Erythroblast (primary cell): ENCODE measurements around the gene DAAM1.

Experiments
- GATA1 ChIP-seq: IDR thresholded peaks from 2 replicates; pipeline ENCODE4 v1.6.1; 2011; ENCODE audit warnings: low read depth, mild to moderate bottlenecking, control low read depth, low read length, moderate library complexity
- POLR2A ChIP-seq: IDR thresholded peaks from 2 replicates; pipeline ENCODE4 v1.6.1; 2011; ENCODE audit warnings: mild to moderate bottlenecking, low read length

DNA sequence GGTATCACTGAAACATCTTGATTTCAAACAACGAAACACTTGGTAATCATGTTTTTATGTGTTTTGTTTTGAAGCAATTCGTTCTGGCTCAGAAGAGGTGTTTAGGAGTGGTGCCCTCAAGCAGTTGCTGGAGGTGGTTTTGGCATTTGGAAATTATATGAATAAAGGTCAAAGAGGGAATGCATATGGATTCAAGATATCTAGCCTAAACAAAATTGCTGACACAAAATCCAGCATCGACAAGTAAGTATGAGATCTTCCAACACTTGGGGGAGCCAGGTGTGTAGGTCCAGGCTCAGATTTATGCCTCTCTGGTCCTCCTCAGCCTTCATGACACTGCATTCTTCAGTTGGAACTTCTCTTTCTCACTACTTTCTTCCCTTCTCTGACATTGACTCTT is 166.6 kb downstream of the DAAM1 start:
- no peak for TF ChIP-seq POLR2A
- no peak for TF ChIP-seq GATA1
